ENCODE measurements around the gene RAB18.
"Not testable (repeated sequence)": the region's sequence is repeated elsewhere in the genome, so short reads cannot be mapped to it uniquely, and the experiment has no call there.

RAB18 gene

DNA sequence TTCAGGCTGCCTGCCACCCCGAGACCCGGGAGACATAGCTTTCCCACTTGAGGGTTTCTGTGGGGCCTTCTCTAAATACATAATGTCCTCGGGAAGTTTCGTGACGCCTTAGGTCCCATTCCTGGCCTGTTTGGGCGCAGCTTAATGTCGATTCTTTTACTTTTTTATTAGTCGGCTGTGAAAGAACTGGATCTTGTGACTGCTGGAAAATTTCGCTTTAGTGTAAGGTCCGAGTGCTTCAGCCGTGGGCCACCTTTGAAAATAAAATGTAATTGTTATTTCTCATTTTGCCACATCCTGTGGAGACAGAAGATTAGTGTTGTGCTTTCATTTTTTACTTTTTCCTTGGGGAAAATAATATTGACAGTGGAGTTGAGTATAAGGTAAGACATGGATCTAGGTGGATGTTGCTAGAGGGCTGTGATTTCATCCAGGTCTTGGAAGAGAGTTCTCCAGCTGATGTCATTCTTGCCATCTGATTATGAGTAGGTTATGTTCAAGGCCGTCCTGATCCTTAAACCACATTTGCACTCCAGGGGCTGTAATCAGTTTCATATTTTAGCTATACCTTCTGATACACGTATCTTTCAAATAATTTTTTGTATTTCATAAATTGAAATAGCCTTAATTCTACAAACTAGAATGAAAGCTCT is 830 bp downstream of the RAB18 start:
- peak; percentile 67 for DNase-seq (ENCODE audit: low read depth)

GRCh38 chr10:27505537-27505936 is 1.4 kb downstream of the RAB18 start:
- not testable (repeated sequence) for DNase-seq (ENCODE audit: low read depth)

GRCh38 chr10:27506280-27506679 is 2.2 kb downstream of the RAB18 start:
- DNase-seq (ENCODE audit: low read depth): no peak

- DNase-seq (ENCODE audit: low read depth): no peak
Measured at GRCh38 chr10:27512548-27512947, 8.4 kb downstream of the RAB18 start.

GRCh38 chr10:27513451-27514191 is 9.5 kb downstream of the RAB18 start:
- DNase-seq (ENCODE audit: low read depth): peak; percentile 50

DNA sequence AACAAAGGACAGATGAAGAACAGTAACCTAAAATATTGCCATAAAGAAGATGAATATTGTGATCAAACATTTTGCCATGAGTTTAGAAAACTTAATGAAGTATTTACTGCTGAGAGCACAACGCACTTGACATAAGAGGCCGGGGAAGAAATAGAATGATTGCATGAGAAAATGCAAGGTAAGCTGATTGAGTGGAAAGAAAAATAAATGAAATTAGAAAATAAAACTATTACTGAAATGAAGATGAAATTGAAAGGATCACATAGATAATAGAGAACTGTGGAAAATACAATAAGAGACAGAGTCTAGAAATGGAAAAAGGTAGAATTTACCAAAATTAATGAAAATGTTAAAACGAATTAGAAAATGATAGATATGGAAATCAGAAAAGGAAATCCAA is 10.1 kb downstream of the RAB18 start:
- no peak for DNase-seq (ENCODE audit: low read depth)

GRCh38 chr10:27518261-27518660 is 14.2 kb downstream of the RAB18 start:
- DNase-seq (ENCODE audit: low read depth): no peak

DNA sequence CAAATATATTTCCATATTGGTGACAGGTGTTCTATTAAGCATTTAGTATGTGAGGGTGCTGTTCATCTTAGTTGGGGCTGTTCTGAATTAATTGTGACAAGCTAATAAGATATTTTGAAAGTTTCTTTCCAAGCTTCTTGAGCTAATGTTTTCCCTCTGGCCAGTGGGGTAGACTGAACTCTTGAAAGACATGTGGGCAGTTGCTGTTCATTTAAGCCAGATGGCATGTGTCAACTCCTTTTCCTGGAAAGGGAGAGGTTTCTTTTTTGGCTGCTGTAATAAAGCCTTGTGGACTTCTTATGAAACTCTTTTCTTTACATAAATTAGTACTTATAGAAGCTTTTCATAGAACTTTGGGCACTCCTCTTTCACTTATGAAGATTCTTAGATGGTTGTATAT is 21.7 kb downstream of the RAB18 start:
- peak; percentile 61 for DNase-seq (ENCODE audit: low read depth)

DNA sequence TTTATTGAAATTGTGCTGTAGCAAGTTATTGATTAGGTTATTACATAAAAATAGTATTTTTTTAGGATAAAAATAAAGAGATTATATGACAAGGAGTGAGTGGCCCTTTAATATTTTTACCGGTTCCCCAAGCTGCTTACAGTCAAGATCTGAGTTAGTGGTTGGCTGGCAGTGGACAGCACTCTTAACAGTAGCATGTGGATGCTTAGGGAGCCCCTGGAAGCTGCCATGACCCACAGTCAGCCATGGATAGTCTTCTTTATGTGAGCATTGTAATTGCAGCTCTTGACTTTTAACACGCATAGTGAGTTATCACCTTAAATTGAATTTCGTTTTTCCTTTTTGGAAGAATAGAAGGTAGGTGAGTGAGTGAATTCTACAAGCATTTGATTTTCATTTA is 22.1 kb downstream of the RAB18 start:
- DNase-seq (ENCODE audit: low read depth): no peak

DNA sequence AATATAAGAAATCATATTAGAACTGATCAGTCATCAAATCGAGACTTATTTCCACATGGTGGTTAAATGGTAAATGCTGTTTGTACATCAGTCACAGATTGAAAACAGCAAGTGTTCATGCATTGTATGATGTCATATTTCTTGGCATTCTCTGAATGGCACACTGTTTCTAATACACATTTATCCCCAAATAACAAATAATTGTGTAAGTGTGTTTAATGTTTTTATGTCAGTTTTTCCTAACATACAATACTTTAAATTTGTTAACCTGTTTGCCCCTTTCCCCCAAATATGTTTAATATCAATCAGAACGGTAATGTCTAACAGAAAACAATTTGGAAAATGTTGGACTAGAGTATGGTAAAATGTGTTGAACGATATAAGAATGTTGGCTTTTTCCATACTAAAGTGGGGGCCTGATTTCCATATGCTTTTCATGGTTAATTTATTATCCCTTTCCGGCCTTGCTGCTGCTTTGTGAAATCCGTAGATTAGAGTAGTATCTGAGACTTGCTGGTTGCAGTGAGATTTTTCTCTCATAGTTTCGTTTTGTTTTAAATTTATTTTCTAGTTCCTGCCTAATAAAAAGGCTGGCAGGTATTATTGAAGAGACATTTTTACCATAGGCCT is 23.7 kb downstream of the RAB18 start:
- DNase-seq (ENCODE audit: low read depth): no peak

- DNase-seq (ENCODE audit: low read depth): peak; percentile 67
Measured at GRCh38 chr10:27529010-27529783, 25.1 kb downstream of the RAB18 start.

DNA sequence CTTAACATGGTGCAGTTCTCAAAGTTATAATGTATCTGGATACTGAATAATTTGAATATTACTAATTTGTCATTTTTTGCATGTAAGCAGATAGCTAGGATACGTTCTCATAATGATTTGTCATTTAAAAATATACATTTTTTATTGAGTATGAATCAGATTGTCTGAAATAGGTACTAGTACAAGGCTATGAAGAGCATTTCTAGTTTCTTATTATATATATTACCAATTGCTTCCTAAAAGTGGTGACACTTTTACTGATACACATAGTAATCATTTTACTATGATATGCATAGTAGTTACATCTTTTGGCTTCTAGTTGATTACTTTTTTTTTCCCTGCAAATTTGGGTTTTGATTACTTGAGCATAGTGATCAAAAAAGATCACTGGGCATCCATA is 26.4 kb downstream of the RAB18 start:
- no peak for DNase-seq (ENCODE audit: low read depth)

DNA sequence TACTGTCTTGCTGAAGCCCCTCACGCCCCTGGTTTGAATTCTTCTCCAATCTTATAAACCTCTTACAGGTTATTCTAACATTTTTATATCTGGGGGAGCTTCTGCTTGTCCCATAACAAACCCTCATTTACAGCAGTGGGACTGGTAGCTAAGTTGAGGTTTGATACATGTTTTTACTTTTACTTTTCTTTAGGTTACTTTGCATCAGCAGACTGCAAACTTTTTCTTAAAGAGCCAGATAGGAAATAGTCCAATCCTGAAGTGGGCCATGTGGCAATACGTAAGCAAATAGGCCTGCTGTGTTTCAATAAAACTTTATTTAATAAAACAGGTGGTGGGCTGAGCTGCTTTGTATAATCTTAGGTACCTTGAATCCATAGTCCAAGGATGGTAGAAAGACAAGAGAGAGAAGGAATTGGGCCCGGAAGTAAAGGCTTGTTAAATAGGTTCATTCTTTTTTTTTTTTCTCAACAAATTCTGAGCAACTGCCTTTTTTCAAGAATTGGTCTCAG is 27.3 kb downstream of the RAB18 start:
- DNase-seq (ENCODE audit: low read depth): no peak

DNA sequence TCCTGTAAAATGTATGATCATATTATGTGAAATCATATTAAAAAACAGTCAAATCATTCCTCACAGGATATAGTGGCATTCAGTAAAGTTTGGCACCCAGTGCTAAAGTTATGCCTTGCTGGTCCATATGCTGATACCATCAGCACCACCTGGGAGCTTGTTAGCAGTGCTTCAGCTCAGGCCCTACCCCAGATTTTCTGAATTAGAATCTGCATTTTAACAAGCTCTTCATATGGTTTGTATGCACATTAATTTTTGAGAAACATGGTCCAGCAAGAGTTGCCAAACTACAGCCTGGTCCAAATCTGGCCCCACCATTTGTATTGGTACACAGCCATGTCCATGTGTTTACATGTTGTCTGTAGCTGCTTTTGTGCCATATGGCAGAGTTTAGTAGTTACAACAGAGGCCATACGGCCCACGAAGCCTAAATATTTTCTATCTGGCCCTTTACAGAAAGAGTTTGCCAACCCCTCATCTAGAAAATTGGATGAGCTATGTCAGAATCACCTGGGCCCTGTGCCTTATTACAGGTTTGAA is 30.1 kb downstream of the RAB18 start:
- no peak for DNase-seq (ENCODE audit: low read depth)

GRCh38 chr10:27535317-27535716 is 31.2 kb downstream of the RAB18 start:
- DNase-seq (ENCODE audit: low read depth): no peak

GRCh38 chr10:27536437-27536836 is 32.3 kb downstream of the RAB18 start:
- no peak for DNase-seq (ENCODE audit: low read depth)

GRCh38 chr10:27537166-27537565 is 33.1 kb downstream of the RAB18 start:
- DNase-seq (ENCODE audit: low read depth): no peak

GRCh38 chr10:27537787-27538186 is 33.7 kb downstream of the RAB18 start:
- no peak for DNase-seq (ENCODE audit: low read depth)

GRCh38 chr10:27540672-27541071 is 36.6 kb downstream of the RAB18 start:
- no peak for DNase-seq (ENCODE audit: low read depth)

DNA sequence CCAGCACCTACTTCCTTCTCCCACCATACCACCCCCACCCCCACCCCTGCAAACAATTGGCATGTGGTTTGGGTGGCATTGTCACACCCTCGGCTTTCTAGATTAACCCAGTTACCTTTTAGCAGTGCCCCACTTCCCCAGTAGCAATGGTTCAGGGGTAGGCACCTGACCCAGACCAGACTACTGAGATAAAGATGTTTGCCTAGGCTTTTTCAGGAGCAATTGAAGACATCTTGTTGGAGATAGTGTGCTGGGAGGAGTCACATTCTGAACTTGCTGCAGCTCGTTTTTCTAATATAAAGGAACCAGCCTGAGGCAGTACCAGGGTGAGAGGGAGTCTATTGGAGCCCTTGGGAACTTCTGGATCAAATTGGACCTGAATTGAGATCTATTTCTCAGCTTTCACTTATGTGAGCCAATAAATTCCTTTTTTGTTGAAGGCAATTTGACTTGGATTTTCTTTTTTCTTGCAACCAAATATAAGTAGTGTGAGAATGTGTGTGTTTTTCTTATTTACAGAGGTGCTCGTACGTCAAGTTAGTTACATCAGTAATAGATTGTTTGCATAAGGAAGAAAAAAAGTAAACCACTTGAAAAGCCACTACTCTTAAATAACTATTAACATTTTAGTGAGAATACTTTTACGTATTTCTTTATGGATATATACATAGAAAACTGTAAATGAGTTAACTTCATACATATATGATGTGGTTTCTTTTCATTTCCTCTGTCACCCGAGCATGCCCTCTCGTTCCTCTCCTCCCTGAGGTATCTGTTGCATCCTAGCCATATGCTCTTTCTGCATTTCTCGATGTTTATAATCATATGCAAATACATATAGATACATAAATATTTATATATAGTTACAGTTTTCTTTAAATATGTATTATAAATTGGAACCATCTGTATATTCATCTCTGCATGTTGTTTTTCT is 38.0 kb downstream of the RAB18 start:
- no peak for DNase-seq (ENCODE audit: low read depth)

DNA sequence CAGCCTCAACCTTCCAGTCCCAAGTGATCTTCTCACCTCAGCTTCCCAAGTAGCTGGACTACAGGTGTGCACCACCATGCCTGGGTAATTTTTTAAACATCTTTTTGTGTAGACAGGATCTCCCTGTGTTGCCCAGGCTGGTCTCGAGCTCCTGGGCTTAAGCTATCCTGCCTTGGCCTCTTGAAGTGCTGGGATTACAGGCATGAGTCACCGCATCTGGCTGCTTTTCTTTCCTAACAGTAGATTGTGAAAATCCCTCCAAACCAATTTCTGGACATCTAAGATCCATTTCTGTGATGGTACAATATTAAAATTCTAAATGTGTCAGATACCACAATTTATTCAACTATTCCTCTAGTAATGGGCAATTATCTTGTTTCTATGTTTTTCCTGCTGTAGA is 38.7 kb downstream of the RAB18 start:
- peak; percentile 70 for DNase-seq (ENCODE audit: low read depth)
